Activated effector memory CD4-positive, alpha-beta T cell treated with Interleukin-2 at 50 U/mL for 16 hours (primary cell): ENCODE results near the gene TGM2.

ENCODE experiments used
- DNase-seq: peaks from one replicate; pipeline ENCODE4 v3.0.0-alpha.2; 2020

Gene TGM2

DNA sequence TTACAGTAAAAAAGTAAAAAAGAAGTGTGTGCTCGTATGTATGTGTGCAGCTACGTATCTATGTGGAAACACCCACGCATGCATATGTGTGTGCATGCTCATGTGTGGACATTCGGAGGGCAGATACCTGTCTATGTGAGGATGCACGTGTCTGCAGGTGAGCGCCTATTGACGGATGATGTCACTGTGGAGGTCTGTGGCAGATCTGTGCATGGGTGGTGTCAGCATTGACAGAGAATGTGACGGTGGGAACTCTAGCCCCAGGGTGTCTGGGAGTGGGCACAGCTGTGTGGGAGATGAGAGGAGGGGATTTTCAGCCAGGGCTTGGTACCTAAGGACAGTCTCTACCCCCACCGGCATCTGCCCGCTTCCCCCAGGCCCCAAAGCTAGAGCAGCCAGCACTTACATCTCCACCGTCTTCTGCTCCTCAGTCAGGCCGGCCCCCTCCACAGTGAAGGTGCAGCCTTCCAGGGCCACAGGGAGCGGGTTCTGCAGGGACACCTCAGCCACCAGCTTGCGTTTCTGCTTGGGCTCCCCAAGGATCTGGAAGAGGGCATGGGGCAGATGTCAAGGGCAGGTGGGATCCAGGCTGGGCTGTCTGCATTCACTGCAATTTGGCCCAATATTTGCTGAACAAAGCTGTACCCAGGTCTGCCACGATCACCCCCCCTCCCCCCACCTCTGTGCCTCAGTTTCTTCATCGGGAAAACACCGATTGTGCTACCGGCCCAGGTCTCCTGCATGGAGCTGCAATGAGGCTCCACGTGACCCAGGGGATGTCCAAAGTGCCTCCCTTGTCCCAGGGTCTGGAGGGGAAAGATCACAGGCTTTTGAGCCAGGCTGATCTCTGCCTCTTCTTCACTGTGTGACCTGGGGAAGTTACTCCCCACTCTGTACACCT, 34.1 kb downstream of the TGM2 start:
- DNase-seq = no peak

DNA sequence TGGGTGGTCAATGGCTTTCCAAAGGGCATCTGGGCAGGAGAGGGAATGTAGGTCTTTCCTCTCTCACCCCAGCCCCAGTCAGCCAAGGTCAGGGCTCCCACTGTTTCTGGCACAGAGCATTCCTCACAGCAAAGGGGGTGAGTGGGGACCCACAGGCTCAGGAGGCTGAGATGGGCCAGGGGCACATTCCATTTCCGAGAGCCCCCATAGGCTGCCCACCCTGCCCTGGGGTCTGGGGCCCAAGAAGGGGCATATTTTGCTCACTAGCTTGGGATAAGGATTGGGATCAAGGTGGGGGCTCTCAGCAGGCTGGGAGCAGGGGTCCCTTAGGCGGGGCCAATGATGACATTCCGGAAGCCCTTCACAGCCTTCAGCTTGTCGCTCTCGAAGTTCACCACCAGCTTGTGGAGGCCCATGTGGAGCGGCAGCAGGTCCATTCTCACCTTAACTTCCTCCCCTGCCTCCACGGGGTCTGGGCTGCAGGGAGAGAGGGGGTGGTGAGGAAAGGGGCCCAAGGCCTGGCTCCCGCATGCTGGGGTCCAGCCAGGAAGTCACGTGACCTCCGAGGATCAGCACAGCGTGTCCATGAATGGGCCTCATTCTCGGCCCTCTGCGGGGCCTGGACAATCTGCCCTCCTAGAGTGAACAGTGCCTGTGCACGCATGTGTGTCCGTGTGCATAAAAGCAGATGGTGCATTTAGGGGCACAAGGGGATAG, 35.0 kb downstream of the TGM2 start:
- DNase-seq = no peak

DNA sequence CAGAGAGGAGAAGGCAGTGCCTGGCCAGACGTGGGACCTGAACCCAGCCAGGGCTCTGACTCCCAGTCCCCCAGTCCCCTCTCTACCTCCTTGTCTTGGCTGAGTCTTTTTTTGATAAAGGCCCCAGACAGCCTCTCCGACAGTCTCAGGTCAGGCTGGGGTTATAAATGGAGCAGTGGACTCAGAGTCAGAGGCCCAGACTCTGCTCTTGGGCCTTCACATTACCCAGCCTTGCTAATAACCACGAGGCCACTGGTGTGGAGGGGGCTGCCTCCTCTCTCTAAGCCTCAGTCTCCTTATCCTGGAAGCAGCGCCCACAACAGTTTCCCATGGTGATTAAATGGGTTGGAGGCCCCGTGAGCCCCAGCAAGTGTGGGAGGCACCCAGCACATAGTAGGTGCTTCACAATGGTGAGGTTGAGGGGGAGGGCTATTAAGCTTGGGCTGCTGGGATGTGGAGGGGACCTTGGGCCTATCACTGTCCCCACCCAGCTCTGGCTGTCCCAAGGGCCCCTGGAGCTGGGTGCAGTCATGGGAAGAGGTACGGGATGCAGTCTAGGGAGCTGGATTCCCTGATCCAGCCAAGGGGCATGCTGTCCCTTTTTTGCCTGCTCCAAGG, 35.7 kb downstream of the TGM2 start:
- DNase-seq = no peak

DNA sequence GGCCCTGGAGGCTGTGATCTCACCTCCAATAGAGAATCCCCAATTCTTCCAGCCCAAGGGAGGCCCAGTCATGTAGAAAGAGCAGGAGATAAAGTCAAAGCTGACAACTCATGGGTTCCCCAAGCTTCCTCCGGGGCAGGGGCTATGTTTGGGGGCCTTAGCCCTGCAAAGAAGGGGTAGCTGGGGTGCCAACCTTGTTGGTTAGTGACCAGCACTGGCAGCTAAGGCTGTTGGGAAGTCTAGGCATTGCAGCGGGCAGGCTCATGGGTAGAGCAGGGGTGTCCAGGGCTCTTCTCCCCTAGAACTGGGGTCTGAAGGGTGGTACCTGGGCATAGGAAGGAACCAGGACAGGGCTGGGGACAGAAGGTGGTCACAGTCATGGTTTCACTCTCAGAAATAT, 36.4 kb downstream of the TGM2 start:
- no peak for DNase-seq

DNA sequence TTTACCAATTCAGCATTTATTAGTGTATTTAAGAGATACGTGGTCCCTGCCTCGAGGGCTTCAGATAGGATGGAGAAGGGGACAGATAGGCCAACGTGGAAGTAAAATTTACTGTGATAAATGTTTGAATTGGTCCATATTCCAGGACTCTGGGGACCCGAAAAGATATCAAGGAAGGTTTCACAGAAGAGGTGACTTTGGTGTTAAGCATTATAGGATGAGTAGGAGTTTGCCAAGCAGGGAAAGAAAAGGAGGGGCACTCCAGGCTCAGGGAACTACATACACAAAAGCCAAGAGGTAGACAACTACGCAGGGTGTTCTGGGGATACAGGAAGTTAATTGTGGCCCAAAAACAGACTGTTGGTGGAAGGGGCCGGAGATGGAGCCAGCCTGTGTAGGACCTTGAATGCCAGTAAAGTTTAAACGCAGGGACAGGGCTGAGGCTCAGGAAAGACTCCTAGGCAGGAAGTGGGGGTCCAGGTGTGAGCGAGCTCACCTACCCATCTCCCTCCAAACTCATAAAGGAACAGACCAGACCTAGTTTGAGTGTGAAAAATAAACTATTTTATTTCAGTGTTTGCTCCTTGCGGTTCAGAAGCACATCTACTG, 37.0 kb downstream of the TGM2 start:
- DNase-seq = no peak

DNA sequence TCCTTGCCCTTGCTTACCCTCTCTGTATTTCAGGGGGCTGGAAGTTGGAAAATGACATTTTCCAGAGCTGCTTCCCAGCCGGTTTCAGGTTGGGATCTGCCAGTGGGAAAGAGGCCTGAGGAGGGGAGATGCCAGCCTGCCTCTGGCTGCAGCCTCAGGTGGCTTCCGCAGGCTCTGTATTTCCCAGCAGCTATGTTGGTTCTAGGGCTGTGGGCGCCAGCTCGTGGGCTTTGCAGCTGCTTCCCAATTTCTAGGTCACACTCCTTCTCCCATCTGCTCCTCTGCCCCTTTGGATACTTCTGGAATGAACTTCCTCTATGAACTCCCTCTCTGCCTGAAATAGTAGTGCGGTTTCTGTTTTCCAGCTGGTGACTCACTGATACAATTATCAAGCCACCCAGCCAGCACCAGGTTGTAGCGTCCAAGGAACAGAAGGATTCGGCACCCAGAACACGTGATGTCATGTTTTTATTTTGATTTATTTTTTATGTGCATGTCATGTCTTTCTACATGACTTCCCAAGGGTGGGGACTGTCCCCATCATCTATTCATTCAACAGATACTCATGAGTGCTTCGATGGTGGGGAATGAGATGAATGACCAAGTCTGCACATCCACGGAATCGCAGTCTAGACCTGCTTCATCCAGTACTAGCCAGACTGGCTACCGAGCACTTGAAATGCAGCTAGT, 38.0 kb downstream of the TGM2 start:
- DNase-seq = no peak

DNA sequence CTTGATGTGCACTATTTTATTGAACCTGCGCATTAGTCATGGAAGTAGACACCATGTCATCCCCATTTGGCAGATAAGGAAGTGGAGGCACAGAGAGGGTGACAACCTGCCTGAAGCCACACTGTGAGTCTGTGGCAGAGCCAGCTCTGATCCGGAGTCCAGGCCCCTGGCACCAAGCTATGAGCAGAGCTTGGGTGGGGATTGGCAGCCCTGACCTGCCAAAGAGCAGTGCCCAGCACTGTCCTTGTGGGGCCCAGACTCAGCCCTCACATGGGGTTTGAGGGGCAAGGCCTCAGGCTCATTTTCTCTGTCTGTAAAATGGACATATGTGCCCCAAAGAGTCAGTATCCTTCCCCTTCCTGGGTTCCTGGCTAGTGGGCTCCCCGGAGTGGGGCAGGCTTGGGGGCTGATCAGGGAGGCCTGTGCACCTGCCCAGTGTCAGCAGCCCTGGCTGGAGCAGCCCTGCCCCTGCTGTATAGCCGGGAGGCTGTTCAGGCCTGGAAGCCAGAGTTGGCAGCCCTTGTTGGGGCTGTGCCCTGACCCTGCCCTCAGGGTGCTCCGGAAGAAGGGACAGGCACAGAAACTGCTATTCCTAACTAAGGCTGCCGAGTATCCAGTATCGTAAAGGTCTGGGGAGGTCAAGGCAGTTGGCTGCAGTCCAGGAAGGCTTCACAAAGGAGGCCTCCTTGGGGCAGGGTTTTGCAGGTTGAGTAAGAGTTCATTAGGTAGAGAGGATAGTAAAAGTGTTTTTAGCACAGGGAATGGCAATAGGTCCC, 38.7 kb downstream of the TGM2 start:
- no peak for DNase-seq

DNA sequence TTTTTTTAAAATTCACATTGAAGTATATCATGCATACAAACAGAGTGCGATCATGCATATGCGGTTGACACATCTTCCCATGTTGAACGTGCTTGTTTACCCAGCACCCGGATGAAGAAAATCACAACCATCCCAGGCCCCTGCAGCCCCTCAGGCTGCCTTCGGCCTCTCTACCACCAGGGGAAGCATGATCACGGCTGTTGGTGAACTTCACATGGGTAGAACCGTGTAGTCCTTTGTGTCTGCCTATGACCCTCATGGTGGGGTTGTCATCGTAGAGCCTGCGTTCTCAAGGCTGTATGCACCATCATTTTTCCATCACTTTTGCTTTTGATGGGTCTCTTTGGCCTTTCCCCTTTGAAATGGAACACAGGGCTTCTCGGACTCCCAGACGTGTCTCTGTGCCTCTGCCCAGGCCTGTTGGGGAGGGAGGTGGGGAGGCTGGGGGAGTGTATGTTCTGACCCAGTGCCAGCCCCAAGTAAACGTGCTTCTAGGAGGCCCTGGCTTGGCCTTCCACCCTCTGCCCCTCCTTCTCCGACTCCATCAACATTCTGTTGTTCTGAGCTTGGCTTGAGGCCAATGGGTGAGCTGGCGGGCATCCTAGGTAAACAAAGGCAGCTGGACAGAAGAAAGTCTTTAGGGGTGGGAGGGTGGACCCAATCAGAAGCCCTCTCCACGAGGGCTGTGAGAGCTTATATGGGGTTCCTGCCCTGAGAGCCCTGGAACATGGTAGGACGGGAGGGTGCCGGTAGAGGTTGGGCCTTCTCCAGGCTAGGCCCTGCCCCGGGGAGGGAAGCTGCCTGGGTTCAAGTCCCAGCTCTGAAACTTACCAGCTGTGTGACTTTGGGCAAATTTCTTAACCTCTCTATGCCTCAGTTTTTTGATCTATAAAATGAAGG, 39.7 kb downstream of the TGM2 start:
- no peak for DNase-seq

DNA sequence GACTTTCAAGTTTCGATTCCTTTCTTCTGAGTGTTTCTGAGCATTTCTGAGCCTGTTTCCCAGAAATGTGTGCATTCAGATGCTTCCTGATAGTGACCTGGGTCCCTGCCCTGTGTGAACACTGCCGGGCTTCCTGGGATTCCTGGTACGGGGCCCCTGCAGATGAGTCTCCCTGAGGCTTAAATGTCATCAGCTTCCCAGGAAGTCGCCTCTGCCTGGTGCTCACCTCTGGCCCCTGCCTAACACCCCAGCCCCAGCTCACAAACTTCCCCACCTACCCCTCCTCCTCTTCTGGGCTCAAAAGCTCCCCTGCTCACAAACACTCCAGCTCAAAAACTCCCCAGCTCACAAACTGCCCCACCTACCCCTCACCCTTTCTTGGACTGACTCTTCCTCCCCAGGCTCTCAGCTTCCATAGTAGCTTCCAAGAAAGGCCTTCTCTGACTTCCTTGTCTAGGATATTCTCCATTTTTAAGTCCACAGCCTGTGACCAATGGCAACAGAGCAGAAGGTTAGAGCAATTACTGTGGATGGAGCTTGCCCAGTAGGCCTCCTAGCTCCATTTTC, 42.0 kb downstream of the TGM2 start:
- no peak for DNase-seq

DNA sequence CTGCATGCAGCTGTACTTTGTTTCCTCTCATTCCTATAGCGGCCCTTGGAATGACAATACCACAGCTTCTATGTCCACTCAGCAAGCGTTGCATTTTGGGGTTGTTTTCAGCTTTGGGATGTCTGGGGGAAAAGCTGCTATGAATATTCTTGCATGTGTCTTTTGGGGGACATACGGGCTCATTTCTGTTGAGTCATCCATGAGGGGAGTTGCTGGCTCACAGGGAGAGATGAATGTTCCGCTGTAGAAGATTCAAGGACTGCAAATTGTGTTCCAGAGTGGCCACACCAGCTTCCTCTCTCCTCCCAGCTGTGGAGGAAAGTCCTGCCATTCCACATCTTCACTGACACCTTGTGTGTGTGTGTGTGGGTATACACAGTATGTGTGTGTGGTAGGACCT, 43.3 kb downstream of the TGM2 start:
- DNase-seq = no peak

DNA sequence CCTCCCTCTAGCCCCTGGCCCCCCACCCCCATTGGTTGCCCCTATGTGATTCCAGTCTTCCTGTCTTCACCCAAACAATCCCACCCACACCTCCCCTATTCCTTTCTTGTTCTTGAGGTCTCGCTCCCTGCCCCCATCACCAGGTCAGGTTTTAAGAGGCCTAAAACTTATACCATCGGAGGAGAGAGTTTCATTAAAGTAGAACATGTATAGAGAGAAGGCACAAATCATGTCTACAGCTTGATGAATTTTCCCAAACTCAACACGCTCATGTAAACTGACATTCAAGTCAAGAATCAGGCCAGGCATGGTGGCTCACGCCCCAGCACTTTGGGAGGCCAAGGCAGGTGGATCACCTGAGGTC, 44.5 kb downstream of the TGM2 start:
- DNase-seq = no peak

DNA sequence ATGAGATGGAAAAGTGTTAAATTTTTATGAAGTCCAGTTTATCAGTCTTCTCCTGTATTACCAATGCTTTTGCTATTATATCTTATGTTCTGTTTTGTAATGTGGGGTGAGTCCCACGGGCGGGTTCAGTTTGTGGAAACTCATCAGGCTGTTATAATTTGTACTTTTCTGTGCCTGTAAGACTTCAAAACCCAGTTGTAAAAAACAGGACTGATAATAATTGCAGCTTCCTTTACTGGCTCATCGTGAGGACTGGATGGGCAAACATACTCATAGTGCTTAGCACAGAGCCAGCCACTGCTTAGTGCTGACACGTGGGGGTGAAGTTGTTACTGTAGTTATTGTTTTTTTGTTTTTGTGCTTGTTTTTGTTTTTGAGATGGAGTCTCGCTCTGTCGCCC, 45.6 kb downstream of the TGM2 start:
- DNase-seq = no peak

DNA sequence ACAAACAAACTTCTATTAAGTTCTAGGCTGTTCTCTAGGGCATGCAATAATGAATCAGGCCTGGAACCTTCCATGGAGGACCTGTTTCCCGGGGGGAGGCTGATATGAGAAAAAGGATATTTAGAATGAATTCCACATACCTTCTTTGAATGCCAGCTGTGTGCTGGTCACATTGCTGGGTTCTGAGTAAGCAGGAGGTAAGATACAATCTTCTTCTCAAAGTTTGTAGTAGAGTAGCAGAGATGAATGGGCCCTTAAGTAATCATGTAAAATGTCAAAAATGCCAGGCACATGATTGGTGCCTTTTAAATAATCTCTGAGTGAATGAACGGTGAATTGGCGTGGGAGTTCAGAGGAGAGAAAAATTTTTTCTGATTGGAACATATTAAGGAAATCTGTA, 47.4 kb downstream of the TGM2 start:
- DNase-seq = no peak

DNA sequence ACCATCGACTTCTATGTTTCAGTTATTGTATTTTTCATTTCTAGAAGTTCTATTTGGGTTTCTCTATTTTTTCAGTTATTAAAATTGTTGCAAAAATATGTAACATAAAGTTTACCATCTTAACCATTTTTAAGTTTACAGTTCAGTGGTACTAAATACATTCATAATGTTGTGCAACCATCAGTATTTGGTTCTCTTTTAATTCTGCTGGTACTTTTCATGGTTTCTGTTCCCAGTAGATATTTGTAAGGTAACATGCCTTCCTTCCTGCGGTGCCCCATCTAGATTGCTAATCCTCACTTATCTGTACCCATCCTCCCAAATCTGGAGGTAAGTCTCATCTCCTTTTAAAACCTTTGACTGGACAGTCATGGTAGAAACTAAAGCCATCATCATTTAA, 47.9 kb downstream of the TGM2 start:
- DNase-seq = no peak

DNA sequence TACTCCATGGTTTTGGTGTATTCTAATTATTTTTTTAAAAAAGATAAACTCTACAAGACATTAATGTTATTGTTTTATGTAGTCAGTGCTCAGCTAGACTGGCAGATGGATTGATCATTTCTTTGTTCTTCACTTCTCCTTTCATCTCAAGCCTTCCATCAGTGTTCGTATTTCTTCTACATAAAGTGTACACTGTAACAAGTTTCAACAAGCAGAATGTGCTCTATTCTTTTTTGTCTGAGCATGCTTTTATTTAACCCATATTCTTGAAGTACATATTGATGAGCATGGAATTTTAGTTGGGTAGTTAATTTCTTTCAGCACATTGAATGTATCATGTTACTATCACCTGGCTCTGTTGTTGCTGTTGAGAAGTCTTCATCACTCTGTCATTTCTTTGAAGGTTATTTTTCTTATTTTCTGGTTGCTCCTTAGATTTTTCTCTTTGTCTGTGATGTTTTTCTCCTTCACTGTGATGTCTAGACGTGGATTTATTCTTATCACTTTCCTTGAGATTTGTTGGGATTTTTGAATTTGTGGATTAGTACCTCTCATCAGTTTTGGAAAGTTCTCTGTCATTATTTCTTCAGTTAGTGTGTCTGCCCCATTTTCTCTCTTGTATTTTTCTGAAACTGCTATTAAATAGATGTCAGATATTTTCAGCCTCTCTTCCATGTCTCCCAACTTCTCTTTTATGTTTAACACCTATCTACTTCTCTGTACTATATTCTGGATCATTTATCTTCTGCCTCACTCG, 48.5 kb downstream of the TGM2 start:
- DNase-seq = no peak

DNA sequence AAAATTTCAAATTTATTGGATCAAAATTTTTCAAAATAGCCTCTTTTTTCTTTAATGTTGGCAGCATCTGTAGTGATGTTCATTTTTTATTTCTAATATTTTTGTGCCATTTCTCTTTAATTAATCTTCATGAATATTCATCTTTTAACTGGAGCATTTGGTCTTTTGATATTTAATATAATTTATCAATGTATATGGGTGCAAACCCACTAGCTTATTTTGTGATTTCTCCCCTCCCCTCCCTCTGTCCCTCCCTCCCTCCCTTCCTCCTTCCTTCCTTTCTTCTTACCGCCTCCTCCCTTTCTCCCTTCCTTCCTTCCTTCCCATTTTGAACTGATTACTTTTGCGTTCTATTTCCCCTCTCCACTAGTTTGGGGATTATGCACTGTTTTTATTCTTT, 49.2 kb downstream of the TGM2 start:
- no peak for DNase-seq

DNA sequence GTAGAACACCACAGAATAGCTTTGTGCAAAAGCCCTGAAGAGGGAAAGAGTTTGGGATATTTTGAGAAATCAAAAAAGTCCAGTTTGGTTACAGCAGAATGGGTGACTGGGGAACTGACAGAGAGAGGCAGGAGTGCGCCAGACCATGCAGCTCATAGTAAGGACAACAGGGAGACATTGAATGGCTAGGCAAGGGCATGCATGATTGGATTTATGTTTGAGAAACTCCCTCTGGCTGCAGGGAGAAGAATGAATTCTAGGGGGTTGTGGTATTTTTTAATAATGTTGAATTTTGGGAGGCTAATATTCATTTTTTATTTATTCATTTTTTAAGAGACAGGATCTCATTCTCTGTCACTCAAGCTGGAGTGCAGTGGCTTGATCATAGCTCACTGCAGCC, 49.9 kb downstream of the TGM2 start:
- no peak for DNase-seq

DNA sequence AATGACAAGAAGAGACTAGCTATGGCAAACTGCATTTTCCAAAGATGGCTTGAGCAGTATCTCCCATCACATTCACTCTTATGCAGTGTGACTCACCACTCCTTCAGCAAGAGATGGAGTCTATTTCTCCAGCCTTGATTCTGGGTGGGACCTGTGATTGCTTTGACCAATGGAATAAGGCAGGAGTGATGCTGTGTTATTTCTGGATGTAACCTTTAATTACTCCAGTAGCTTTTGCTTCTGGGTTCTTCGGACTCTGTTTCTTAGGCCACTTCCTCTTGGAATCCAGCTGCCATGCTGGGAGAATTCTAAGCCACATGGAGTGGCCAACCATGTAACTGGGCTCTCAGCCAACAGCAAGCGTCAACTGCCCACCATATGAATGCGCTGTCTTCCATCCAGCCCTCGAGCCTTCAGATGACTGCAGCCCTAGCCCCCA, 50.7 kb downstream of the TGM2 start:
- no peak for DNase-seq

DNA sequence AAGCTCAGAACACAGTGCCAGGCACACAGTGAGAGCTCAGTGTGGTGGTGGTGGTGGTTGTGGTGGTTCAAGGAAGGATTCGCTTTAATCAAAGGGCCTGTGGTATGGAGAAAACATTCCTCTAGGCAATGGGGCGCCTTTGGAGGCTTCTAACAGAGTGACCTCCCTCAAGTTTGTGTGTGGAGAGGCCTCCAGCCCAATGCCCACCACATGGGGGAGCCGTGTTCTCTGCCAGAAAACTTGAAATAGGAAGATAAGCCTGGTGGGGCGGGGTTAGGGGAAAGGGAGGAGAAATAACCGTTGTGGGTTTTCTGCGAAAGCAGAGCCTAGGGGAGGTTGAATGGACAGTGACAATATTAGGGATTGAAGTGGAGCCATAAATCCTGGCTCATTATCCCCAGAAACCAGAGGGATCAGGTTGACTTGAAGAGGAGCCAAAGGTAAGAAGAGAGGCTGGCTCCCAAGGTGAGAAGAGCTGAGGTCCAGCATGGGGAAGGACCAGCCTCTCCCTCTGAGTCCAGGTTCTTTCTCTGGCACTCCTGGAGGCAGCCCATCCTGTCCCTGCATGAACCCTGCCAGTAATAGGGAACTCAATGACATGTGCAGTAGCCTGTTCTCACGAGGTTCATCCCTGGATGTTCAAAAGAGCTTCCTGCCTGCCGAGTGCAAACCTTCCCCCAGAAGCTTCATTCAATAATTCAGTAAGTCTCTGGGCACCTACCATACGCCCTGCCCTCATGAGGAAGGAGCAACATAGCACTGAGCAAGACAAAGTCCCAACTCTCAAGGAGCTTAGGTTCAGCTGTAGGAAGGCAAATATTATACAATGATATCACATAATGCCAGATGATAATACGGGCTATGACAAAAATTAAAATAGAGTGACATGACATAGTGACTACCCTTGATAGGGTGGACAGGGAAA, 51.4 kb downstream of the TGM2 start:
- DNase-seq = no peak
